VCaP (cell line): Measurements from ENCODE around the gene STK39.
"Not testable (repeated sequence)": the region's sequence is repeated elsewhere in the genome, so short reads cannot be mapped to it uniquely, and the experiment has no call there.

Source experiments
- H3K27ac ChIP-seq: fragments of 450-650 bp; 2 replicates; pipeline ENCODE4 v1.5.1; 2017
- TF ChIP-seq, protein P1 (sequence below): fragments of 450-650 bp; conservative IDR thresholded peaks from 2 replicates; pipeline ENCODE4 v1.5.1; 2017; ENCODE audit warnings: mild to moderate bottlenecking, moderate library complexity

STK39 gene

DNA sequence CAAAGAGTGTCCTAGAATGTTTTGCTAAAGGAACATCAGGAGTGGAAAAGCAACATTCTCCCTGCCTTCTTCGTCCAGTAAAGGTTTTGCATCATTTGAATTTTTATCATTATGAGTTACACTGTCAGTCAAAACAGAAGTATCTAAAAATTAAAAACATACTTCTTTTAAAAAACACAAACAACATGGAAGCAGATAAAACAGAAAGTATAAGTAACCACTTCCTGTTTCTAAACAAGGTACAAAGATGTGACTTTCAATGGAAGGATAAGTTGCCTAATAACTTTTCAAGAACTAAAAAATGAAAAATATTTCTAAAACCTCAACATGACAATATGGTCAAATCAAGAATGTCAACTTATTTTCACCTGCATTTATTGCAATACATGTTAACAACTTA lies 158.2 kb downstream of the STK39 start:
- TF ChIP-seq, protein P1, sequence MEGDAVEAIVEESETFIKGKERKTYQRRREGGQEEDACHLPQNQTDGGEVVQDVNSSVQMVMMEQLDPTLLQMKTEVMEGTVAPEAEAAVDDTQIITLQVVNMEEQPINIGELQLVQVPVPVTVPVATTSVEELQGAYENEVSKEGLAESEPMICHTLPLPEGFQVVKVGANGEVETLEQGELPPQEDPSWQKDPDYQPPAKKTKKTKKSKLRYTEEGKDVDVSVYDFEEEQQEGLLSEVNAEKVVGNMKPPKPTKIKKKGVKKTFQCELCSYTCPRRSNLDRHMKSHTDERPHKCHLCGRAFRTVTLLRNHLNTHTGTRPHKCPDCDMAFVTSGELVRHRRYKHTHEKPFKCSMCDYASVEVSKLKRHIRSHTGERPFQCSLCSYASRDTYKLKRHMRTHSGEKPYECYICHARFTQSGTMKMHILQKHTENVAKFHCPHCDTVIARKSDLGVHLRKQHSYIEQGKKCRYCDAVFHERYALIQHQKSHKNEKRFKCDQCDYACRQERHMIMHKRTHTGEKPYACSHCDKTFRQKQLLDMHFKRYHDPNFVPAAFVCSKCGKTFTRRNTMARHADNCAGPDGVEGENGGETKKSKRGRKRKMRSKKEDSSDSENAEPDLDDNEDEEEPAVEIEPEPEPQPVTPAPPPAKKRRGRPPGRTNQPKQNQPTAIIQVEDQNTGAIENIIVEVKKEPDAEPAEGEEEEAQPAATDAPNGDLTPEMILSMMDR = no peak
- H3K27ac ChIP-seq = peak overlapping the region; percentile 96; the same call in 1 of the 2 replicates

DNA sequence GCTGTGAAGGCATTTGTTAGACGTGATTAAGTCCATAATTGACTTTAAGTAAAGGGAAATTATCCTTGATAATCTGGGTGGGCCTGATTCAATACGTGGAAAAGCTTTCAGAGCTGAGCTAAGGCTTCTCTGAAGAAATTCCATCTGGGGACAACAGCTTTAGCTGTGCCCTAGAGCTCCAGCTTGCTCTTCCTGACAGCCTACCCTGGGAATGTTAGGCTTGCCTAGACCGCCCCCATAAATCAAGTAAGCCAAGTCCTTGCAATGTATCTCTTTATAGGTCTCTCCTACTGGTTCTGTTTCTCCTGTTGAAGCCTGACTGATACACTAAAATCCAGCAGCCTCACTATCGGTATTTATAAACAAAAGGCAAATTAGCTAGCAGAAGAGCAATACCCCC lies 160.0 kb downstream of the STK39 start:
- H3K27ac ChIP-seq = peak overlapping the region; percentile 96
- TF ChIP-seq, protein P1 = no peak

DNA sequence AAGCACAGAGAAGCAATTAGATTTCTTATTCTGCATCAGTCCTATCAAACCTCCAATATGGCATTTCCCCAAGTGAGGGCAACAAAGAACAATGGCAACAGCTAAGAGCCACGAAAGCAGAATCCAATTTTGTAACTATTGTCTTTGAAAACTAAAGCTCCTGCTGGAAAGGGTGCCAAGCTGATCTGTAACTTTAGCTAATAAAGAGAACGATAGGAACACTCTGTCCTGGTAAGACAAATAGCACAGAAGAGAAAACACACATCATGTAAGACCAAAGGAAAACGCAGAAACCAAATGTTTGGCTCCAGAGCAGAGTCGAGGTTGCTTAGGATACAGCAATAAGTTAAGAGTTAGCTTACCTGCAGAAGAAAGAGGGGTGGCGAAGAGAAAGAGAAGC lies 160.5 kb downstream of the STK39 start:
- peak overlapping the region; percentile 96 for H3K27ac ChIP-seq

DNA sequence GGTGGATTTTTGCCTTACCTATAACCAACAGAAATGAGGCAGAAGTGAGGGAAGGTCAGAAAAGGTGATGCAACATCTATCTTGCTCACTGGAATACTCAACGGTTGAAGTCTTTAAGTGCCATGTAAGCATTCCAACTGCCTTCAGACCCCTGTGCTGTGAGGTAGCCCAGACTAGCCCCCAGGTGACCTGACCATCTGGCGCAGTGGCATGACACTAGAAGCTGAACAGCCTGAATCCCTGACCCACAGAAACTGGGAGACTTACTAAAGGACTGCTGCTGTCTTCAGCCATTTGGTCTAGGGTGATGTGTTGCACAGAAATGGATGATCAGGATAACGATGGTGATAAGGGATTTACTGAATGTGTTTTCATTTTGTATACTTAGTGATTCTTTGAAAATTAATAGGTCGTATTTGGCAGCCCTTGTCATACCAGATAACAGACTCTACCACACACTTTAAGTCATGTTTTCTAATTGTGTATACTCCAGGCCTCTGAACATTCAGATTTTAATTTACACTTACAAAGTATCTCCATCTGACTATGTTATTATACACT lies 161.5 kb downstream of the STK39 start:
- H3K27ac ChIP-seq = peak overlapping the region; percentile 96
- TF ChIP-seq, protein P1 = no peak

More for the DNA sequence above, 160.5 kb downstream of the STK39 start:
- TF ChIP-seq, protein P1 = no peak

DNA sequence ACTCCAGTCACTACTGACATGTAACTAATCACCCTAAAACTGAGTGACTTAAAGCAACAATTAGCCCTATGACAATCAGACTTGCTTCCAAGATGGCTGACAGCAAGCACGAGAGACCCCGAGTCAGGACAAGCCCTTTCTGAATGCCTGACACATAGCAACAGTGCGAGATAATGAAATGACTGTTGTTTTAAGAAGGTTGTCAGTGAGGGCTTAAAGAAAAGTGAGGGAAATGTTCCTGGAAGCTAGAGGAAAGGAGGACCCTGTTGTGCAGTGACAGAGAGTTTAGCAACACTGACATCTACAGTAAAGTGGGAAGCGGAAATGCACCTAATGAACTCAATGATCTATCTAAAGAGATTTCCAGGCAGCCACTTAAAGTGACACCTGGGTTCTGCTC lies 163.1 kb downstream of the STK39 start:
- TF ChIP-seq, protein P1 = no peak
- peak overlapping the region; percentile 96 for H3K27ac ChIP-seq

DNA sequence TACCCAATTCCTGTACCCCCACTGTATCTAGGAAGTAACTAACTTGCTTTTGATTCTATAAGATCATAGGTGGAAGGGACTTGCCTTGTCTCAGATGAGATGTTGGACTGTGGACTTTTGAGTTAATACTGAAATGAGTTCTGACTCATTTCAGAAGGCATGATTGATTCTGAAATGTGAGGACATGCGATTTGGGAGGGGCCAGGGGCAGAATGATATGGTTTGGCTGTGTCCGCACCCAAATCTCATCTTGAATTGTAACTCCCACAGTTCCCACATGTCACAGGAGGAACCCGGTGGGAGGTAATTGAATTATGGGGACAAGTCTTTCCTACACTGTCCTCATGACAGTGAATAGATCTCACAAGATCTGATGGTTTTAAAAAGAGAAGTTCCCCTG lies 165.9 kb downstream of the STK39 start:
- H3K27ac ChIP-seq = not testable (repeated sequence)

DNA sequence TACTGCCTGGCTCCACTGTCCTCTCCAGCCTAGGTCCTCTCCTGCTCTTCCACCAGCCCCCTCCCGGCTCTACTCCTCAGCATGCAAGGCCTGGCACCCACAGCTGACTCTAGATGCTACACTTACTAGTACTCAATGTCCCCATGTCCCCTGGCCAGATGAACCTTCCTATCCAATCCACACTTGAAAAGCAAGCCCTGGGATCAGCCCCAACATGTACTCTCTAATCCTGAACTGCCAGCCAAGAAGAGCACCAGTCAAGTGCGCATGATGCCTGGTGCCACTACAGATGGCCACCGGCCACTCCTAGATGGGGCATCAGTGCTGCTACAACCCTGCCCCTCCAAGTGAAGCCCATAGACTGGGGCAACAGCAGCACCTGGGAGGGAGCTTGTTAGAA lies 168.2 kb downstream of the STK39 start:
- TF ChIP-seq, protein P1 = no peak
- no peak overlapping the region for H3K27ac ChIP-seq

DNA sequence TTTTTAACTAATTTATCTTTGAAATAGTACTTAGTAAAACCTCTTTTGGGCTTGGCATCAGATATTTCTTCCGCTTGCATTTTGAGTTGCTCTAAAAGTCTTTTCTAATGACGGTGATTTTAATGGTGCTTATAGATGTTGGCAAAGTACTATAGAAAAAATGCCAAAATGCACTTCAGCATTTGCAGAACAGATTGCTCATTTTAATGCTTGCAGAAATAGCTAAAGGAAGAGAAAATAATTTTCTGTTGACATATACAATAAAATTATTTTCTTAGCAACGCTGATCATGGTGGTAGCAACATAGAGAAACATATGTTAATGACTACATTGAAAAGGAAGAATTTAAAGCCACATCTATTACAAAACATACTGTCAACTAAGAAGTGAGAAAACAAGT lies 170.7 kb downstream of the STK39 start:
- no peak overlapping the region for H3K27ac ChIP-seq
- TF ChIP-seq, protein P1 = no peak
